ENCODE measurements around the gene PSMC2. TPM values are rescaled to one million over a fixed set of nuclear protein-coding genes. Genes with fewer than 3 reads are reported as not detected.

PSMC2 gene
- total and polyA plus RNA-seq, 10 of the 15 experiments (the other 5 are each of a cell fraction or from before 2014, with no cell fraction given) = 117 to 347 (median 220) TPM

- no peaks in the 10 kb centered on the region for H3K79me2 ChIP-seq (ENCODE audit: control insufficient read depth, insufficient read depth, low read length)
- no TSS peak for BruUV-seq (replicated peaks)
- H3K27me3 ChIP-seq (replicated peaks in 1 of 2; ENCODE audit: control insufficient read depth in 2 of 2, insufficient read depth in 2 of 2, low read length in 1 of 2) = no peaks in the 10 kb centered on the region; a peak in 1 of 4 replicates
- ChIA-PET RAD21 (ENCODE audit: unreplicated experiment) (no interaction called here), POLR2A (no interaction called here), SMC1A (ENCODE audit: uncharacterized antibody, unreplicated experiment) (no interaction called here), CTCF (no interaction called here)
- no peak overlapping the region for H3K9ac ChIP-seq (ENCODE audit: control insufficient read depth, insufficient read depth, low read length)
- FAIRE-seq (no peak), ATAC-seq (no peak), DNase-seq (ENCODE audit: low read depth, low spot score) (no peak)
- H4K20me1 ChIP-seq (ENCODE audit: control insufficient read depth, insufficient read depth) = no peaks in the 10 kb centered on the region
- H3K36me3 ChIP-seq (ENCODE audit: control insufficient read depth in 2 of 2, insufficient read depth in 2 of 2, low read length in 1 of 2) = no peaks in the 10 kb centered on the region
- H3K4me1 ChIP-seq (ENCODE audit: control insufficient read depth, insufficient read depth, low read length) = no peaks in the 10 kb centered on the region
- no peaks in the 10 kb centered on the region for H3K9me3 ChIP-seq (replicated peaks; ENCODE audit: control insufficient read depth, insufficient read depth, low read length)
- no peak overlapping the region for H2AFZ ChIP-seq (ENCODE audit: control insufficient read depth, low read depth, low read length)
- no peak overlapping the region for H3K27ac ChIP-seq (ENCODE audit: control insufficient read depth, insufficient read depth)
- WGBS (ENCODE audit: insufficient coverage, insufficient replicate concordance, low lambda C conversion rate, missing lambda C conversion rate) = 68% methylated on average over 4 of the region's 4 CpGs
- in situ Hi-C loops (cut with MboI) (no loop called here), intact Hi-C loops (cut with micrococcal nuclease; ENCODE audit: unreplicated experiment) (no loop called here)
- no peak overlapping the region for H3K4me2 ChIP-seq (ENCODE audit: control insufficient read depth, insufficient read depth)
- no peak overlapping the region for H3K4me3 ChIP-seq
- TF ChIP-seq ASH2L (IDR thresholded peaks at IDR 0.05; ENCODE audit: borderline replicate concordance, low read depth) = no peak
- no peak for TF ChIP-seq MEF2B (IDR thresholded peaks at IDR 0.05; ENCODE audit: partially characterized antibody, poor library complexity, severe bottlenecking)
- no peak for TF ChIP-seq ESRRA (IDR thresholded peaks at IDR 0.05; ENCODE audit: low read length)
- no peak for TF ChIP-seq TCF7 (IDR thresholded peaks at IDR 0.05; ENCODE audit: borderline replicate concordance)
- no peak for TF ChIP-seq REST (IDR thresholded peaks at IDR 0.05; ENCODE audit: low read depth, low read length)
- no peak for TF ChIP-seq SIN3A (IDR thresholded peaks at IDR 0.05; ENCODE audit: low read depth, low read length)
- no peak for TF ChIP-seq EP300 (IDR thresholded peaks at IDR 0.05; ENCODE audit: borderline replicate concordance in 1 of 2, control insufficient read depth in 1 of 2, low read depth in 2 of 2, low read length in 2 of 2)
- no peak for TF ChIP-seq SMC3 (IDR thresholded peaks at IDR 0.05; ENCODE audit: borderline replicate concordance, low read length)
- TF ChIP-seq E4F1 (IDR thresholded peaks at IDR 0.05; ENCODE audit: borderline replicate concordance, partially characterized antibody) = no peak
- no peak for TF ChIP-seq BHLHE40 (IDR thresholded peaks at IDR 0.05; ENCODE audit: borderline replicate concordance in 1 of 2, low read depth in 2 of 2, low read length in 1 of 2)
- no peak for TF ChIP-seq BMI1 (IDR thresholded peaks at IDR 0.05; ENCODE audit: borderline replicate concordance)
- no peak for TF ChIP-seq NKRF (conservative IDR thresholded peaks at IDR 0.05)
- no peak for TF ChIP-seq RAD51 (IDR thresholded peaks at IDR 0.05)
- no peak for TF ChIP-seq ZZZ3 (IDR thresholded peaks at IDR 0.05; ENCODE audit: control insufficient read depth, insufficient read length, low read depth)
- no peak for TF ChIP-seq SRF (IDR thresholded peaks at IDR 0.05; ENCODE audit: low read depth in 2 of 2, low read length in 2 of 2)
- TF ChIP-seq JUNB (IDR thresholded peaks at IDR 0.05) = no peak
Observed at GRCh38 chr7:103381280-103382031, 34.0 kb downstream of the PSMC2 start.
